HG02840 (cell line): ENCODE measurements around the gene PVRIG.
"Not testable (repeated sequence)": the region's sequence is repeated elsewhere in the genome, so short reads cannot be mapped to it uniquely, and the experiment has no call there.

Source experiments
- ATAC-seq: cut with Tn5 transposase; IDR thresholded peaks from one replicate; pipeline ENCODE4 v1.9.1; 2021; ENCODE audit warnings: mild to moderate bottlenecking, moderate library complexity, moderate number of reproducible peaks; ENCODE audit not compliant: unreplicated experiment, low FRiP score

The PVRIG gene

DNA sequence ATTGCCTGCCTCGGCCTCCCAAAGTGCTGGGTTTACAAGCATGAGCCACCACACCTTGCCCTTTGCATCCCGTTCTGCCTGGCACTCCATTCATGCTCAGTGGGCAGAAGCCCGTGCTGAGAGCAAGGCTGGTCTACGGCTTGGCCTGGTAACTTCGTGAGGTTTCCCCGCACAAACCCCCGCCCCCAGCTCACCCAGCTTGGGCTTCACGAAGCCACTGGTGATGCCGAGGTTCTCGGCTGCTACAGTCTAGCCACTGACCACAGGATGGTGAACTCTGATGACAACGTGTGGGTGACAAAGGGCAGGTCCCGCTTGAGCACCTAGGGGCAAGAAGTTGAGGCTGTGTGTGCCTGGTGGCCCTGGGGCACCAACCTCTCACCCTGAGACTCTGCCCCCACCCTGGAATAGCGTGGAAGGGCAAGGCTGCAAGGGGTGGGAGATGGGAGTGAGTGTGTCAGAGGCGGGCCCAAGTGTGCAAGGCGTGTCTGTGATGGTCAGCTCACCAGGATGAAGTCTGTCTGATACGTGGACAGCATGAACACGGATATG is 3.7 kb downstream of the PVRIG start:
- not testable (repeated sequence) for ATAC-seq

DNA sequence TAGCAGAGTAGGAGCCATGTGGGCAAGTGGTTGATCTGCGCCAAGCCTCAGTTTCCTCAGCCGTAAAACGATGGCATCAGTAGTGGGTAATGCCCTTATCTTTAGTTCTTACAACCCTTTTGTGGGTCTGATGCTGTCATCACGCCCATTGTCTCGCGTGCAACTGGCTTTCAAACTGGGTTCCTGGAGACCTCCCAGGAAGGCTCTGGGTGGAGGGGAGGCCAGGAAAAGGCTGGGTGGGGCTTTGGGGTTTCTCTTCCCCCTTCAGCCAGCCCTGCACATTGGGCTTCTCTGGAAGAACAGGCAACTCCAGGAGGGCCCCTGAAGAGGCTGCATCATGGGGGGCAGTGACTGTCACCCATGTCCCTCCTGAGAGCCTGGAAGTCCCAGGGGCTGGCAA is 5.1 kb downstream of the PVRIG start:
- ATAC-seq, result not testable (repeated sequence)

DNA sequence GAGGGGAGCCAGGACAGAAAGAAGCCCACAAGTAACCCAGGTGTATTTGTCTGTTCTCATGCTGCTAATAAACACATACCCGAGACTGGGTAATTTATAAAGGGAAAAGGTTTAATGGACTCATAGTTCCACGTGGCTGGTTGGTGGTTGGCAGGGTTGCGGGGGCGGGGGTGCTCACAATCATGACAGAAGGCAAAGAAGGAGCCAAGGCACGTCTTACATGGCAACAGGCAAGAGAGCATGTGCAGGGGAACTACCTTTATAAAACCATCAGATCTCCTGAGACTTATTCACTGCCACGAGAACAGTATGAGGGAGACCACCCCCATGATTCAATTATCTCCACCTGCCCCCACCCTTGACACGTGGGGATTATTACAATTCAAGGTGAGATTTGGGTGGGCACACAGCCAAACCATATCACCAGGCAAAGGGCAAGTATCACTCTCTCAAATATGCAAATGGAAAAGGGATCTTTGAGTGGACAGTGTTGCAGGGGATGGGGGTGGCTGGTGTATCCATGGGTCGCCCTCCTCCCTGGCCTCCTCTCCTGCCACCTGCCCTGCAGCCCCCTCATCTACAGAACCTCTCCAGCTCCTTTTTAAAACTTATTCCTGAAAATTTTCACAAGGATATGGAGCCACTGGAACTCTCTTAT is 15.0 kb downstream of the PVRIG start:
- not testable (repeated sequence) for ATAC-seq

DNA sequence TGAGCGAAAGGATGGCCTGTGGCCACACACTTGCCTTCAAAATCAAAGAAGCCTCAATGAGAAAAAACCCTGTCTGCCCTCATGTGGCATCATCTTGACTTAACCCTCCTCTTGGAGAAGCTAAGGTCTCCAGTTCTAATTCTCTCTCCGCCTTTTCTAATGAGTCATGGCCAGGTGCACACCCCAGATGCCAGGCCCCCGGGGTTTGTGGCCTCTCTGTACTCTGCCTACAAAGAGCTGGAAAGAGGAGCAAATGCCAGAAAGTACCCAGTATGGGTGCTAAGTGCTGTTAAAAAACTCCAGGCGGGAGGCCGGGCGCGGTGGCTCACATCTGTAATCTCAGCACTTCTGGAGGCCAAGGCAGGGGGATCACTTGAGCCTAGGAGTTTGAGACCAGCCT is 20.2 kb downstream of the PVRIG start:
- not testable (repeated sequence) for ATAC-seq

DNA sequence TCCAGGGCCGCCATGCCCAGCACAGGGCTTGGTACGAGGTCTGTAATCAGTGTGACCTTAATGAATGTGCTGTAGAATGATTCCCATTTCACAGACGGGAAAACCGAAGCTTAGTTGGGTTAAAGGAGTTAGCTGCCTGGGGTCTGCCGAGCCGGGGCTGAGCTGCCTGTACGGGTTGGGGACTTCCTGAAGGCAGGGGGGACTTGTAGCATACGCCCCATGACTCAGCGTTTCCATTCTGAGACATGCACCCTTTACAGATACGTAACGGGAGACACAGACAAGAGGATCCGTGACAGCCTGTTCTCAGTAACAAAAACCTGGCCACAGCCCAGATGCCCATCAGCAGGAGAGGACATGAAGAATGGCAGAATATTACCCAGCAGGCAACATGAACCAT is 23.6 kb downstream of the PVRIG start:
- ATAC-seq, result not testable (repeated sequence)

DNA sequence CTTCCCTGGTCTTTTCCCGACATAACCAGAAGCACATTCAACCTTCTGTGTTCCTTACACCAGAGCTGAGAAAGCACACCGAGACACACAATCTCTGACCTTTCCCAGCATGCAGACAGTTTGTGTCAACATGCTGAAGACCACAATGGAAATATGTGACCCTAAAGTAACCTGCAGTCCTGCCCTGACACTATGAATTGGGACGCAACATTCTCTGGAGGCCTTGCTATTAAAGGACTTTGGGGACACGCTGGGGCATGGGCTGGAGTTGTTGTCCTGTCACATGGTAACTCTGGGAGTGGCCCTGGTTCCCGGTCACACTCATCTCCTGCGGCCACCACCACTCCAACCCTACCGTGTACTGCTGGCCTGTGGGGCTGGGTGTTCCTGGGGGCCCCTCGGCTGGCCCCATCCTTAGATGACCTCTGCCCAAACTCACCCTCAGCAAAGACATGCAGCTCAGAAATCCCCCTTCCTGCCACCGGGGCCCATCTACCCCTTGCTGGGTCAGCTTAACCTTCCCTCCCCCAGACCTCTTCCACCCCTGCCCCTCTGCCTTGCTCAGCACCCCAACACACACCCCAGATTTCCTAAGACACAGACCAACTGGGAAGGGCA is 25.3 kb downstream of the PVRIG start:
- ATAC-seq, result not testable (repeated sequence)

DNA sequence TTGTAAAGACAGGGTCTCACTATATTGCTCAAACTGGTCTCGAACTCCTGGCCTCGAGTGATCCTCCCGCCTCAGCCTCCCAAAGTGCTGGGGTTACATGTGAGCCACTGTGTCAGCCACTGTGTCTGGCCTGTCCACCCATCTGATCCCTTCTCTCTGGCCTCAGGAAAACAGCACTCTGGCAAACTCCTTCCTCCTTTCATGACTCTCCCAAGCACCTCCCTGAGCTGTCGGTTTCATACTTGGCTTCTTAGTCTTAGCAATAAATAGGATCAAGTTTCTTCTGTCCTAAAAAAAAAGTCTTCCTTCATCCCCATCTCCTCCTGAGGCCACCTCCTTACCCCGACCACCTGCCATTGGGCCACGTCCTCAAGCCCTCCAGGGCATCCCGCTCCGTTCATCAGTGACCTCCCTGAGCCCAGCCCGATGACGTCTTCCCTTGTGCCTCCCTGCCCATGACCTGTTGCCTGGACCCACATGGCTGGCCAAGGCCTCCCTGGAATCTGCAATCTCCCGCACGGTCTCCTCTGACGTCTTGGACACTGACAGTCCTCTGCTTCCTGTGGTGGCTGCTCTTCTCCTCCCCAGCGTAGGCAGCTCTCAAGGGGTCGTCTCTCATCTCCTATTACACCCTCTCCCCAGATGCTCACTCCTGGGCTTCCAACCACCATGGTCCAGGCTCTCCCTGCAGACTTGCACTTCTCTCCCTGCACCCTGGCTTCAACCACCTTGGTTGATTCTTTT is 26.5 kb downstream of the PVRIG start:
- ATAC-seq, result not testable (repeated sequence)

DNA sequence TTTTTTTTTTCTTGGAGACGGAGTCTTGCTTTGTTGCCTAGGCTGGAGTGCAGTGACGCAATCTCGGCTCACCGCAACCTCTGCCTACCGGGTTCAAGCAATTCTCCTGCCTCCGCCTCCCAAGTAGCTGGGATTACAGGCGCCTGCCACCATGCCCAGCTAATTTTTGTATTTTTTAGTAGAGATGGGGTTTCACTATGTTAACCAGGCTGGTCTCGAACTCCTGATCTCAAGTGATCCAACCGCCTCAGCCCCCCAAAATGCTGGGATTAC is 27.1 kb downstream of the PVRIG start:
- not testable (repeated sequence) for ATAC-seq

DNA sequence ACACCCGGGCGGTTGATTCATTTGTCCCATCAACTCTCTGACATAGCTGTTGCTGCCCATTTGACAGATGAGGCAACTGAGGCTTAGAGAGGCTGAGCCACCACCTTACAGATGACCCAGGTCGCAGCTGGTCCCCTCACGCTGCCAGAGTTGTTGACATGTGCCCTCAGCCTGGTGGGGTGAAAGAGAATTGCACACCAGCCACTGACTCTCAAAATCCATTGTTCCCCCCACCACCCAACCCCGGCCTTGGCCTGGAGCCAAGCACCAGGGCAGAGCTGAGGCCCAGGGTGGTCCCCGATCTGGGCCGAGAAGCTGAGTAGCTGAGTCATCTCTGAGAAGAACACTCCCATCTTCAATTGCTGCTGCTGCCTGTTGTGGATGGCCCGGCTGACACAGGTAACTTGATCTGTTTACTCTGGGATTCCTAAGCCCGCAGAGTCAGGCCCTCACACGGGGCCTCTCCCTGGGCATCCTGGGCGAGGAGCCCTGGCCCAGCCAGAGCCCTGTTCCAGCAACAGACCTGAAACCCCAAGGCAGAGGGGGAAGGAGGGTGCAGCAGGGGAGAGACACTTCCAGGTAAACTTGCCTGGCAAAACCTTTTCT is 27.5 kb downstream of the PVRIG start:
- no peak for ATAC-seq

DNA sequence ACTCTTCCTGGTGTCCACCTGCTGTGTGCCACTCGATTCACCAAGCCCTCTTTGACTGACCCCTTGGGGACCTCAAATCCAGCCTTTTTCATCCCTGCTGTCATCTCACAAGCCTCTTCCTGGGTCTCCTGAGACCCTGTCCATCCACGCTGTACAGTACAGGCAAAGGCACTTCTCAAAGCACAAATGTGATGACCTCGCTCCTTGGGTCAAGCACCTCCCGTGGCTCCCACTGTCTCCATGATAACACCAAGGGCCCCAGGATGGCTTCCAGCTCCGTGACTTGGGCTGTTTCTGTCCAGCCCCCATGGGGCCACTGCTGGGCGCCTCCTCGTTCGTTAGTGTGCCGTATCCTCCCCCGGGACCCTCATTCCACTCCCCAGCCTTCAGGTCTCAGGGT is 28.7 kb downstream of the PVRIG start:
- no peak for ATAC-seq

DNA sequence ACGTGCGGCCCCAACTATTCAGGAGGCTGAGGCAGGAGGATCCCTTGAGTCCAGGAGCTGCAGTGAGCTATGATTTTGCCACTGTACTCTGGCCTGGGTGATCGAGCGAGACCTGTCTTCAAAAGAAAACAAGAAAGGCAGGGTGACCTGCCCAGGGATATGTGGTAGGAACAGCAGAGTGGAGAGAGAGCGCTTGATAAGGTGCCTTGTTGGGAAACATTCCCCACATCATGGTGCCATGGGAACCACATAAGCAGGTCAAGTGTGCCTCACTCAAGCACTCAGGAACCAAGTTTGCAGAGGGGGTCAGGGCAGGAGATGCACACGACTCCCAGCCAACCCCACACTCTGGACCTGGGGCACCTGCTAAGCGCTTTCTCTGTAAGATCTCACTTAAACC is 37.3 kb downstream of the PVRIG start:
- ATAC-seq, result no peak

DNA sequence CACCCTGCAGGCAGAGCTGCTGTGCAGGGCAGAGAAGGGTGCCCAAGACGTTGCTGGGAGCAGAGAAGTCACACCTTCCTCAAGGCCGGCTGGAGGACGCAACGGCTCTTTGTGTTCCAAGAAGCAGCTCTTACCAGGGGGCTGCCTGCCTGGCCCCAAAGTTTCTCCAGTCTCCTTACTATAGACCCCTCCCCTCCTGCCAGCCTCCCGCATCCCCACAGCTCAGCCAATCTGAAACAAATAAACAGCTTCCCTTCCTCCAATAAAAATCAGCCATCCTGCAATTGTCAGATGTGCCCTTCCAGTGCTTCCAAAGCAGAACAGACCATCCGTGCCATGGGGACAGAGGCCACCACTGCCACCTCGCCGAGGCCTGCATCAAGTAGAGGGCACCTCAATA is 40.2 kb downstream of the PVRIG start:
- not testable (repeated sequence) for ATAC-seq

DNA sequence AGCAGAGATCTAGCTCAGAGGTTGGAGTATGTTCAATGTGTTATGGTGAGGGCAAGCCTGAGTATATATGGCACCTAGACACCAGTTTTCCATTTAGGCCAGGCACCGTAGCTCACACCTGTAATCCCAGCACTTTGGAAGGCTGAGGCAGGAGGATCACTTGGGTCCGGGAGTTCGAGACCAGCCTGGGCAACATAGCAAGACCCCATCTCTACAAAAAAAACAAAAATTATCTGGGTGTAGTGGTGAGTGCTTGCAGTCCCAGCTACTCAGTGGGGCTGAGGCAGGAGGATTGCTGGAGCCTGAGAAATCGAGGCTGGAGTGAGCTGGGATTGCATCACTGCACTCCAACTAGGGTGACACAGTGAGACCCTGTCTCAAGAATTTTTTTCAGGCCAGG is 43.1 kb downstream of the PVRIG start:
- ATAC-seq, result not testable (repeated sequence)

DNA sequence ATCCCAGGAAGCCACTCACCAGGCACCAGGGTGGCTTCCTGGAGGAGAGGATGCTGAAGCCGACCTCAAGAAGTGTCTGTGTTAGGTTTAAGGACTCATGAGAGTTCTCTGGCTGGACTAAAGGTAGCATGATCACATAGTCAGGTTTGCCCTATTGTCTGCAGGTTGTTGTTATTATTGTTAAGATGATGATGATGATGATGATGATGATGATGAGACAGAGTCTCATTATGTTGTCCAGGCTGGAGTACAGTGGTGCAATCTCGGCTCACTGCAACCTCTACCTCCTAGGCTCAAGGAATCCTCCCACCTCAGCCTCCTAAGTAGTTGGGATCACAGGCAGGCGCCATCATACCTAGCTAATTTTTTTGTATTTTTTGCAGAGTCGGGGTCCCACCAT is 44.5 kb downstream of the PVRIG start:
- ATAC-seq, result not testable (repeated sequence)

DNA sequence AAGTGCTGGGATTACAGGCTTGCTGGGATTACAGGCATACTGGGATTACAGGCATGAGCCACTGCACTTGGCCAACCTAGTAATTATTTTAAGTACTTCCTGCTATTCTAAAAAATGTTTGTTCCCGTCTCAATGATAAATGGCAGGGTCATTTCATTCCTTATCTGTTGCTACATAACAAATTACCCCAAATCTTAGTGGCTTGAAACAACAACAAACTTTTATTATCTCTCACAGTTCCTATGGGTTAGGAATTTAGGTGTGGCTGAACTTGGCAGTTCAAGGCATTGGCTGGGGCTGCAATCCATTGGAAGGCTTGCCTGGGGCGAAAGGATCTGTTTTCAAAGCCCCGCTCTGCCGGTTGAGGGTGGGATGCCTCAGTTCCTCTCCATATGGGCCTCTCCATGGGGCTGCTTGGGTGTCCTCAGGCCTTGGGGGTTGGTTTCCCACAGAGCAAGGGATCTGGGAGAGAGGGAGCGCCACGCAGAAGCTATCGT is 45.0 kb downstream of the PVRIG start:
- ATAC-seq, result not testable (repeated sequence)

DNA sequence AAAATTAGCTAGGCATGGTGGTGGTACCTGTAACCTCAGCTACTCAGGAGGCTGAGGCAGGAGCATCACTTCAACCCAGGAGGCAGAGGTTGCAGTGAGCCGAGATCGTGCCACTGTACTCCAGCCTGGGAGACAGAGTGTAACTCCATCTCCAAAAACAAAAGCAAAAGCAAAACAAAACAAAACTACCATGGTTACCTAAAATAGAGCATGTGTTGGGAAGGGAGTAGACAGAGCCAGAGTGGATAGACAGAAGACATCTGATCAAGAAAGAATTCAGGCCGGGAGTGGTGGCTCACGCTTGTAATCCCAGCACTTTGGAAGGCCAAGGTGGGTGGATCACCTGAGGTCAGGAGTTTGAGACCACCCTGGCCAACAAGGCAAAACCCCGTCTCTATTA is 46.1 kb downstream of the PVRIG start:
- not testable (repeated sequence) for ATAC-seq

DNA sequence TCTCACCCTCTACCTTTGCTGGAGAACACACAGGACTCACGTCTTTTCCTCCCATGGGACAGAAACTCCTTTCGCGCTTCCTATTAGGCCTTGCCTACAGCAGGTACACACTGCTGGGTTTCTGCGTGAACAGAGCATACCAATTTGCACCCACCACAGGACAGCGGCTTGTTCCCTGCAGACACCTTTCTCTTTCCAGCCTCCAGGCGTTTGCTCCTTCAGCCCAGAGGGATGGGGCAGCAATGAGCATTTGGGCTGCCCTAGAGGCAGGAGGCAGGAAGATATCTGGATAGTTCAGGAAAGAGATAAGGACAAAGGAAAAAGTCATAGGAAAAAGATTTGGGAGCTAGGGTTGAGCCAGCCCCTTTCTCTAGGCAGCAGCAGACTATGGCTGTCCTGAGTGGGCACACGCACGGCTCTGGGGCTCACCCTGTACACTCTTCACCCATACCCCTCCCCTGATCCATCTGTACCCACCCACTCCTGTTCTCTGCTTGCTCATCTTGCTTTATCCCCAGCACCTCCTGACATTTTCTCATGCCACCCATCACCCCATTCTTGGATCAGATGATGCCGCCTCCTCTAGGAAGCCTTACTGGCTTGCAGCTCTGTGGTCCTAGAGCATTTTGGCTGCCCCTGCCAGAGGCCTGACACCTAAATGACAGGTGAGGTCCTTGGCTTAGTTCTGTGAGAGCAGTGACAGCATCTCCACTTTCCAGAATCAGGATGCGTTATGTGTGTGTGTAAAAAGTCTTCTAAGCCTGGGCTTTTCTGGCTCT is 47.0 kb downstream of the PVRIG start:
- no peak for ATAC-seq

DNA sequence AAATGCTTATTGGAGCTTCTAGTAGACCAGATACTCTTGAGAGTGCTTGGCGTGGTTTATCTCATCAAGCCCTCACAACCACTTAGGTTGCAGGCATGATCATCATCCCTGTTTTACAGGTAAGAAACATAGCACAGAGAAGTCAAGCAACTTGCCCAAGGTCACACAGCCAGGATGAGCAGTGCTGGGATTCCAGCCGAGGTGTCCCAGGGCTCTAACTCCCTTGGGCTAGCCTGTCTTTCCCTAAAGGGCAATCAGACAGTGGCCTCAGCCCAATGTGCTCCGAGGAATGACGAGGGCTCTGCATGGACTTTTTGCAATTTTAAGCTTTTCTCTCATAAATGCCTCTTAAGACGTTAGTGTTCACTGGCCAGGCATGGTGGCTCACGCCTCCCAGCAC is 47.9 kb downstream of the PVRIG start:
- no peak for ATAC-seq

DNA sequence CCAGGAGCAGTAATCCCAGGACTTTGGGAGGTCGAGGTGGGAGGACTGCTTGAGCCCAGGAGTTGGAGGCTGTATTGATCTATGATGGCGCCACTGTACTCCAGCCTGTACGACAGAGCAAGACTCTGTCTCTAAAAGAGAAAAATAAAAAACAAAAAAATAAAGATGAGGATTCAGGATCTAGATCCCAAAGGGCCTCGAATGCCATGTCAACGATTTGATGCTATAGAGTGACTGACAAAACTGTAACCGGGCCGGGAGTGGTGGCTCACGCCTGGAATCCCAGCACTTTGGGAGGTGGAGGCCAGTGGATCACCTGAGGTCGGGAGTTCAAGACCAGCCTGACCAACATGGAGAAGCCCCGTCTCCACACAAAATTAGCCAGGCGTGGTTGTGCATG is 49.1 kb downstream of the PVRIG start:
- not testable (repeated sequence) for ATAC-seq
